HG03565 (cell line): Measurements from ENCODE around the gene ZNF521.

Experiments
- ATAC-seq: cut with Tn5 transposase; IDR thresholded peaks from one replicate; pipeline ENCODE4 v1.9.1; 2021; ENCODE audit warnings: mild to moderate bottlenecking, moderate library complexity; ENCODE audit not compliant: unreplicated experiment

ZNF521 gene

DNA sequence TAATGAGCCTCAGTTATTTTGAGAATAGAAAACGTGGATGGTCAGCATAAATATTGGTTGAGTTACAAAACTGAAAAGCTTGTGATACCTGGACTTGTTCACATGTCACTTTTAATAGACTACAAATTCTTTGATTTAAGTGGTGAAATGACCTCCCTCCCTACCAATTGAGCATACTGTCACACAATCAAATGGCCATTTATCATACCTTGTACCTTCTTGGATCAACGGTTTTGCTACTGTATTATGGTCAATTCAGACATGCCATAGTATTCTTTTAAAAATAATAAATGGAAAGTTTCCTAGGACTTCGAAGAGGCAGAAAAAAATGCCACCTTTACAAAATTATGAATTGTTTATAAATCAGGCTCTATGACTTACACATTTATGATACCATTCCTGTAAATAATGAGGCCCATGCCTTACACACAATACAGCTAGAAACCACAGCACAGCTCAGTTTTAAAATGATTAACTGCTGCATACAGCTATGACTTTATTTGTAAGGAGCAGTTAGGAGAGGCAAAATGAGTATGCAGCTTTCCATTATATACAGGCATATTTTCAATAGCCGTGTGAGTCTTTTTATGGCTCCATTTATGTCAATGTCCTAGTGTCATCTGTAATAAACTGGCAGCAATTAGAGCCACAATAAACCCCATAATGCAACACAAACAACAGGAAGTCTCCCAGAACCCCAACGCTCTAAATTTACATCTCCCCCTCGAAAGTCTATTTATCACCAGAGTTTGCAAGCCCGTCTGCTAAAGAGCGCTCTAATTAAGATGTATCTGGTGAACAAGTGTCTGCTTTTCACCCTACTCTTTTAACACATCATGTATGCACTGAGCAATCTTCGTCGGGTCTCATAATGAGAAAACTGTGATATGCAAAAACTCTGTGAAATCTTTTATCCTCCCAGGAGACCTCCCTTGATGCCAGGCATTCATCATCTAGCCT lies 176.1 kb downstream of the ZNF521 start:
- no peak for ATAC-seq

DNA sequence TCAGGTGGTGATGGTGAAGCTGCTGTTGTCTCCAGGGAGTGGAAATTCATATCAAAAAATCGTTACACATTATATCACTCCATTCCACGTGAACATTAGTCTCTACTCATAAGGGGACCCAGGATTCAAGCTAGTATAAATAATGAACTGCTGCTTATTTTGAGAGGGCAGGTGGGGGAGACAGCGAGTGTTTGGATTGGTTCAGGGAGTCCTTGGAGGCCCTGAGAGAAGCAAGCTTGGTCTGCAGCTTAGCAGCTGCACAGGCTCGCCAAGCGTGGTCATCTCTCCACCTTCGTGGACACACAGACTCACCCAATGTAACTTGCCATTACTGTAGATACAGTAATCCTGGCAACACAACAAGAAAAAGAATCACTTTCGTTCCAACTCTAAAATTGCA lies 177.6 kb downstream of the ZNF521 start:
- ATAC-seq = no peak

DNA sequence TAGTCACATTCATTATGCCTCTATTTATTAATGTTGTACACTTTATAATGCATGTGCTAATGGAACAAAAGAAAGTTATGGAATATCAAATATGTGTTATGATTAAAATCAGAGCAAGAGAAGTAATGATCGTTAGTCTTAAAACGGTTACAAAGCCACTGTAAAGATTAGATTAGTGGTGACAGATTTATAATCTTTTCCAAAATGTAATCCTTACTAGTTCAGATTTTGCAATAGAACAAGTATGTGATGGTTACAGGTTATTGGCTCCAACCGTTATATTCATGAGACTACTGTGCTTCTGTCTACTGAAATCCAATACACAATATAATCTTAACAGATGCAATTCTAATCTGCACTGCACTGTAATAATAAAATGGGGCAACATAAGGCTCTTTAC lies 180.6 kb downstream of the ZNF521 start:
- ATAC-seq = no peak

DNA sequence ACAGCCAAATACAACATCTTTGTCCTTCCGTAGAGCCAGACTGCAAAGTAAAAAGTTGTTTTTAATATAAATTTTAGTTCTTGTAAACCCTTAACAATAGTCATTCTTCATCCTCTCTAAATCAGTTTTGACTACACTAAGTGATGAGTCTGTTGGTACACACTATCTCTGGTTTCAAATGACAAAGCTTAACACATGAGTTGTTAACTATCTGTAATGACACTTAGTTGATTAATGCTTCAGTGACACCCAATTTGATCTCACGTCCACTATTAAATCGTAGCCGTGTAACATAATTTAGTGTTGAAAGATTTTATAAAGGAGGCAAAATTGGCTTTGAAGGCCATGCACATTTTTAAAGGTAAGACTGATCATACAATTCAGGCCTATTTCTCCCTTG lies 181.6 kb downstream of the ZNF521 start:
- no peak for ATAC-seq

GRCh38 chr18:25169701-25170100 lies 182.3 kb downstream of the ZNF521 start:
- no peak for ATAC-seq

DNA sequence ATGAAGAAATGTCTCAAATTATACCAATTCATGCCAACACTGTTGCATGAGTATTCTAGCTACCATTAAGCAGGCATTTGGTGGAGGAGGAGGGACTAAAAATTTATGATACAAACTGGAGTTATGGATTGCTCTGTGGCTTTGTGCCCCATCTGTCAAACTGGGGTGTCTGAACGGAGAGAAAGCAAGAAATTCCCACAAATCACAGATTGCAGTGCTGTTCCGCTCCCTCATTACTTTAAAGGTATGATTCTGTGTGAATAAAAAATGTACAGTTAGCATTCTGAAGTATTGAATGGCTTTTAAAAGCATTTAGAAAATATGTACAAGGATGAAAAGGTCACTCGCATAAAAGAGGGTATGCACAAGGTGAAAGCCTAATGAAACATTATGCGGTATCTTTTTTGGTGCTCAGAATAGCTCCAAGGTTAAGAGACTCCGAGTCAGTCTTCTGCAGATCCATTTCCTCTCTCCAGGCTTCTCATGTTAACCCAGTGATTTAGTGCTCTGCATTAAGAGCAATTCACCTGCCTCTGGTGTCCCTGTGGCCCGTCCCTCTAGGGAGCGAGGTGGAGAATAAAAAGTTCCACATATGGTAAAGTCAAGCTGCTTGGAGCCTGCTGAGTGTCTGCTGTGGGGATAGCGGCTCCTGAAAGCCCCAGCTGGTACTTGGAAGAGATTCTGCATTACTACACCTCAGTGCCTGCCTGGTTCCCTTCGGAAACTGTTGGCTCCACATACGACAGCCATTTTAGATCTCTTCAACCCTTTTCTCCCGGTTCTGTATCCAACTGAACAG lies 184.2 kb downstream of the ZNF521 start:
- no peak for ATAC-seq

DNA sequence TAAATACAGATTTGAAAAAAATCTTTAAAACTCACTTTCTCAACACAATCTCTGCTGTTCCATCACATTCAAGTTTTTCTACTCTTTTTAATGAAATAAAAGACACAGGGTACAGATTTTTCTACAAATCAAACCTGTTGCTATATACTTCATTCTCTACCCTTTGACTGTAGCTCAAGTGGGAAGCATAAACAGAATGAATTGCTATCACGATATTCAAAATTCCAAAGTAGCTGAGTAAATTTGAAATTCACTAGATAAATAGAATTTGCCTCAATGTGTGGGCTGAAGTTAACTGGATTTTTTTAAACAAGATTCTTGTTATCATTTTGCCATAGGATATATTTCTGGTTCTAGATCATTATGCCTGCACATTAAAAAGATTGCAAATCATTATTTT lies 185.9 kb downstream of the ZNF521 start:
- ATAC-seq = no peak

DNA sequence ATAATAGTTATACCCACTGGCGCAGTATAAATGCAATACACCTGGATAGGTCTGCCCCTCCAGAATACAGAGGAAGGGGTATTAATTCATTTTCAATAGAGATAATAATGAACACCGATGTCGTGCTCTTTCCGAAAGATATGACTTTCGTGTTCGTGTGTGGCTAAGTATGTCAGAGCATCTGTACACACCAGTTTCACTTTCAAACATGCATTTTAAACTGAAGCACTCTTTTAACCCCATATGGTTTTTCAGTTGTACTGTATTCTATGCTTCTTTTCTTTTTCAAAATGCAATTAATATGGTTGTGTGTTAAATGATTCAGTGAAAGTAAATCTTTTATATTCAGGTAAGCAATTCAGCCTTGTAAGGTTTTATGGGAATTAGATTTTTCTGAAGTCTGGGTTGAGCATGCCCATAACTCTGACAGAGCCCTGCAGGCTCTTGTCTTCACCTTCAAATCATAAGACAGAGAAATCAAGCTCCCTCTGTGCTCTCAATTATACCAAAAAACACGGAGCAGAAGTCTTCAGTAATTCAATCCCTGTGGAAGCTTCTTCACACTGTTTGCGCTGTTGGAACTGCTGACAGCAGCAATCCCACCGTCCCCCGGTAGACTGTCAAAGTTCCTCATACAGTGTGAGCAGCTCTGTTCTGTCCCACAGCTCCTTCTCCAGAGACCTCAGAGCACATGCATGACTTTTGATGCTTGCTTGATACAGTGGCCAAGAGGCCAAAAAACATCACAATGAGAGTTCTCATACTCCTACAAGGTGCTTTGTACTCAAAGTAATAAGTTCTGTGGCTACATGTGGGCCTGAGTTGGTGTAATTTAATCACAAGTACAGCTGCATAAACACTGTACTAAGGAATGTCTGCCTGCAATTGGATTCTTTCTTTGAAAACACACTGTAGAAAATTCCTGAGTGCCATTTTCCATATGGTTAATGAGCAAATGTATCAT lies 186.8 kb downstream of the ZNF521 start:
- peak; percentile 88 for ATAC-seq

- peak; percentile 10 for ATAC-seq
Measured at GRCh38 chr18:25164211-25164847, 187.6 kb downstream of the ZNF521 start.

DNA sequence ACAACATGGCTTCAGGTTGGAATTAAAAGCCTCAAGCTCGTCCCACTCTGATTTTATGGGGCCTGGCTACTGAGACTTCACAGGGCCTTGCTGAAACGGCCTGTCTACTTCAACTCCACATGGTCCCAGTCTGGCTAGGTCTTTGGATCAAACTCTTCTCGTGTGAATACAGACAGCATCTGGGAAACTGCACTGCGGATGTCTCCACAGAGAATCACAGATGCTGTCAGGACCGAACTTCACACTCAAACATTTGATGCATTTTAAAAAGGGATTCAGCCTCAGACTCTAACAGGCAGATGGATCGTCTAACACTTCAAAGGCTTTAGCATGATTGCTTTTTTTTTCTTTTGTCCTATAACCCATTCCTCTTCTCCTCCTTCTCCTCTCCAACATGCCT lies 198.5 kb downstream of the ZNF521 start:
- ATAC-seq = no peak

GRCh38 chr18:25147877-25148488 lies 204.0 kb downstream of the ZNF521 start:
- no peak for ATAC-seq

DNA sequence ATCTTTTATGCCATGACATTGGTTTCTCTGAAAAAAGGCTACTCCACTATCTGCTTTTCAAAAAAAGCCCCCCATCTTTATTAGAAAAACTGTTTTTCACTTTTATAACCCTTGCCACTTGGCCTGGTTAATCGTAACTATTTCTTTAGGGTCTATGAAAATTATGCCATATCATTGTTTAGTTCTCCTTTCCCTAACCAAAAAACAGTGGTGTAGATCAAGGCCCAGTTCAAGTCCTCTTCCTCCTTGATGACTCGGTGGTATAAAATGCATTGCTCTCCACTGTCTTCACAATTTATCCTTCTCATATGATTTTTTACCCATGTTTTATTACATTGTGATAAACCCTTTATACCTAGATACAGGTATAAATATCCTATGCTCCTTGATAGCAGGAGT lies 205.5 kb downstream of the ZNF521 start:
- no peak for ATAC-seq

DNA sequence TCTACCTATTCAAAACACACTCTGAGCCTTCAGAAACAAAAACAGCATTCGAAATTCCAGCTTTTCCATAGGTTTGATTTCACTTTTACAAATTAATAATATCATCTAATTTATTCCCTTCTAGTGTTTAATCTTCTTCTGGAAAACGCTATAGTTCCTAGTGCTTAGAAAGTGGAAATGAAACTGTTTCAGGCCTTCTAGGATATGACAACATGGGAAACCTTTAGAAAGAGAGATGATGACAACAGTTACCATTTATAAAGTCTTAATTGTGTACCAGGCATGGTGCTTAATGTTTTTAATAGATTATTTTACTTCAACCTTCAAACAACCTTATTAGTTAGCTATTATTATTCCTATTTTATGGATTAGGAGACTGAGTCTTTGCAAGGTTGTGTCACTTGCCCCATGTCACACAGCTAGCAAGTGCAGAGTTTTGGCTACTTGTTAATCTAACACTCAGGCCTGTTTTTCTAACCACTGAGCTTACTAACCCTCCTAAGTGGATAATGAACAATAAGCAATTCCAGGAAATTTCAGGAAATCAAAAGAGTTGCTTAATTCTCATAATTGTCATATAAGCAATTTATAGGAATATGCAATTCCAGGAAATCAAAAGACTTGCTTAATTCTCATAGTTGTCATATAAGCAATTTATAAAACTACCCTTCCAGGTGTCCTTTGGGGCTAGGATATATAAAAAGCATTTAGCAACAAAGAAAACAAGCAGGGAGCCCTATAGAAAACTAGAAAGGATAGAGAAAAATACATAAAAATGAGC lies 206.0 kb downstream of the ZNF521 start:
- no peak for ATAC-seq

- no peak for ATAC-seq
Measured at GRCh38 chr18:25144820-25145219, 207.1 kb downstream of the ZNF521 start.

GRCh38 chr18:25141886-25142285 lies 210.1 kb downstream of the ZNF521 start:
- no peak for ATAC-seq

DNA sequence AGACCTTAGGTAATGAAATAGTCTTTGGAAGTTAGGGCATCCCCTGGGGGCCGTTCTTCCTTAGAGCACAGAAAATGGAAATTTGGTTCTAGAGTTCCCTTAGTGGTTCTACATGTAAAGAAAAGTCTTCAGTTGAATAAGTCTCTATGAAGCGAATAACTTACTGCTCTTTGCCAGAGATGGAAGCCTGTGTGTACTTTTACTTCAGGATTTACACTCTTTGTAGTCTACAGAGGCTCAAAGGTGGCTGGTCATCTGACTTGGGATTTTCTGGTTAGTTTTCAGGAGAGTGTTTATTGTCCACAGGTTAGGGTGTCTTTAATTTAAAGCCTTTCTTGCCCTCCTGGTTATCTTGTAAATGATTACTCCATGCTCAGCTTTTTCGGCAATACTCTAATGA lies 210.6 kb downstream of the ZNF521 start:
- ATAC-seq = no peak

GRCh38 chr18:25140962-25141308 lies 211.0 kb downstream of the ZNF521 start:
- ATAC-seq = no peak

- no peak for ATAC-seq
Measured at GRCh38 chr18:25140124-25140961, 211.6 kb downstream of the ZNF521 start.

DNA sequence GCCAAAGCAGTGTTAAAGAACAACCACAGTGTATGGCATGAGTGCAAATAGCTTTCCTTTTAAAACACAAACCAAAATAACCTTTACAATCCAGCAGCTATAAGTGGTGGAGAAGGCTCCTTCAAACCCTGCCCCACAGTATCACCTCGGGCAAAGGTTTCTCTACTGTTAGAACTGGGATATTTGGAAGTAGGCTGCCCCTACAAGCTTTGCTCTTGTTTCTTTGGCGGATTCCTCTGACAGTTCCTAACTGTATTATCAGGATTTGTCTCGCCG lies 214.8 kb downstream of the ZNF521 start:
- no peak for ATAC-seq
